NCI-H510A treated with DMSO at 0.1 percent for 48 hours (cell line): Measurements from ENCODE around the gene APOC4.
"Not testable (repeated sequence)": the region's sequence is repeated elsewhere in the genome, so short reads cannot be mapped to it uniquely, and the experiment has no call there.

Experiments
- DNase-seq: peaks from one replicate; lab custom pipeline; 2025; lab: John Stamatoyannopoulos, UW

The APOC4 gene

GRCh38 chr19:44914433-44915206 is 27.4 kb upstream of the APOC4 start, which contains the start of gene APOC1:
TSS of gene APOC1 (plus strand) at chr19:44914608. CDS start at chr19:44914892, 284 bp downstream.
- DNase-seq = peak; percentile 85

DNA sequence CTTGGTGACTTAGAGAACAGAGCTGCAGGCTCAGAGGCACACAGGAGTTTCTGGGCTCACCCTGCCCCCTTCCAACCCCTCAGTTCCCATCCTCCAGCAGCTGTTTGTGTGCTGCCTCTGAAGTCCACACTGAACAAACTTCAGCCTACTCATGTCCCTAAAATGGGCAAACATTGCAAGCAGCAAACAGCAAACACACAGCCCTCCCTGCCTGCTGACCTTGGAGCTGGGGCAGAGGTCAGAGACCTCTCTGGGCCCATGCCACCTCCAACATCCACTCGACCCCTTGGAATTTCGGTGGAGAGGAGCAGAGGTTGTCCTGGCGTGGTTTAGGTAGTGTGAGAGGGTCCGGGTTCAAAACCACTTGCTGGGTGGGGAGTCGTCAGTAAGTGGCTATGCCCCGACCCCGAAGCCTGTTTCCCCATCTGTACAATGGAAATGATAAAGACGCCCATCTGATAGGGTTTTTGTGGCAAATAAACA is 17.8 kb upstream of the APOC4 start:
- DNase-seq = no peak

DNA sequence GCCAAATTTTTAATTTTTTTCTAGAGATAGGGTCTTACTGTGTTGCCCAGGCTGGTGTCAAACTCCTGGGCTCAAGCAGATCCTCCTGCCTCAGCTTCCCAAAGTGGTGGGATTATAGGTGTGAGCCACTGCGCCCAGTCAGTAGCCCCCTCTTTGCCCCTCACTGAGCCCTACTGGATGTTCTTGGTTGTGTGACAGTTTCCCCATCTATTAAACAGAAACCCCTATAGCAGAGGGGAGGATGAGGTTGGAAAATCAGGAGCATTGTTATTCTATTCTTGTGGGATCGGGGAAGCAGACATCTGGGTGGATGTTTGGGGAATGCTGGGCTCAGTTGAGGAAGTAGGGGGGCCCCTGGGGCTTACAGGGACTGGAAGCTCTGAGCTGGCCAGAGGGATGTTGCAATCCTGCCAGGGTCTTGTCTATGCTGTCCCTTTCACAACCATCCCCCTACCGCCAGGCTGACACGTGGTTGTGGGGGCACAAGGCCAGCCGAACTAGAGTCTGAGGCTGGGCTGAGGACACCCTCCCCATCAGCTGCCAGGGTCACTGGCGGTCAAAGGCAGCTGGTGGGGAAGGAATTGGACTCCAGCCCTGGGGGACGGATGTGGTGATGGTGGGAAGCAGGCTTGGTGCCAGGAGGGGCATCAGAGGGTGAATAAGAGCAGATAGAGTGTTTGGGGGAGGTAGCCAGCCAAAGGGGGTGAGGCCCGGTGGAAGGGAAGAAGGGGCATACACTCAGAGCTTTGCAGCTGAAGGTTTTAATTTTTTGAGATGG is 16.7 kb upstream of the APOC4 start:
- DNase-seq = no peak

DNA sequence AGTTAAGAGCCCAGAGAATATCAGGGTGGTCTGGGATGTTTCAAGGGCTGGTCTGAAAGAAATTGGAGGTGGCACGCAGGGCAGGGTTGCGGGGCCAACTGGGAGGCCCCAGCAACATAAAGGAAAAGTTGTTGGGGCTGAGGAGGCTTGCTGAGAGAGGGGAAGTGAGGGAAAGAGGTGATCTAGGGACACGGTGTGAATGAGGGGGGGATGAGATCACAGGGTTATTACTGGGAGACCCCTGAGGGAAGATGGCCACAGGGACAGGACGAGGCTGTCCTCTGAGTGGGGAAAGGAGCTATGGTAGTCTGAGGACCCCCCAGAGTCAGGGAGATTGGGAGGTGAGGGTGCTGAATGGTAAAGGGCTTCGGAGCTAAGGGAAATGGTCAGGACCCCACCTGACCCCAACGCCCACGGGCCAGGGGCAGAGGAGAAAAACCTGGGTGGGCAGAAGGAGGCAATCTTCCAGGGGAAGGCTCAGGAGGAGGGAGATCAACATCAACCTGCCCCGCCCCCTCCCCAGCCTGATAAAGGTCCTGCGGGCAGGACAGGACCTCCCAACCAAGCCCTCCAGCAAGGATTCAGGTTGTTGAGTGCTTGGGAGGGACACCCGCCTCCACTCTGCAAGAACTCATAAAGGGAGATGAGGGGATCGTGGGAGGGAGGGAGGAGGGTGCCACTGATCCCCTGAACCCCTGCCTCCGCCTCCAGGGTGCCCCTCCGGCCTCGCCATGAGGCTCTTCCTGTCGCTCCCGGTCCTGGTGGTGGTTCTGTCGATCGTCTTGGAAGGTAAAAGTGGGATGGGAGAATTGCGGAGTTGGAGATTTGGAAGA is 15.6 kb upstream of the APOC4 start:
- DNase-seq = not testable (repeated sequence)

GRCh38 chr19:44927746-44928145 is 14.3 kb upstream of the APOC4 start:
- DNase-seq = no peak

DNA sequence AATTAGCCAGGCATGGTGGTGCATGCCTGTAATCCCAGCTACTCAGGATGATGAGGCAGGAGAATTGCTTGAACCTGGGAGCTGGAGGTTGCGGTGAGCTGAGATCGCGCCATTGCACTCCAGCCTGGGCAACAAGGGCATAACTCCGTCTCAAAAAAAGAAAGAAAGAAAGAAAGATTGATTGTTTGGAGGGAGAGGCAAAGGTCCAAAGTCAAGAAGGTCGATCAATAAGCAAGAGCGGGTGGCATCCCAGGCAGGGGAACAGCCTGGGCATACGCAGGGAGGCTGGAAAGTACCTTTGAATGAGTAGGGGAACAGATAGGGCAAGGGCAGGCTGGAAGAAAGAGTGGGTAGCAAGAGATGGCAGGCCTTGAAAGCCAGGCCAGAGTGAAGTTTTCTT is 11.9 kb upstream of the APOC4 start:
- no peak for DNase-seq

DNA sequence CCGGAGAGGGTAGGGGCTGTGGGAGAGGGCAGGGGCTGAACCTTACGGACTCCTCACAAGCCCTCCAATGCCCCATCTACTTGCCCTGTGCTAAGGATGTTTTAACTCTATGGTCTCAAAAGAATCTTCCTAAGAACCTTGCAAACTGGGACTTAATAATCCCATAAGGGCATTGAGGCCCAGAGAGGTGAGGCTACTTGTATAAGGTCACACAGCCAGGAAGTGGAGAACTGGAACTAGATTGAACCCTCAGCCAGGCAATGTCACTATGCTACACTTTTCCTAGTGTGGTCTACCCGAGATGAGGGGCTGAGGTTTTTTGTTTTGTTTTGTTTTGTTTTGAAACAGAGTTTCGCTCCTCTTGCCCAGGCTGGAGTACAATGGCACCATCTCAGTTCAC is 10.5 kb upstream of the APOC4 start:
- no peak for DNase-seq

DNA sequence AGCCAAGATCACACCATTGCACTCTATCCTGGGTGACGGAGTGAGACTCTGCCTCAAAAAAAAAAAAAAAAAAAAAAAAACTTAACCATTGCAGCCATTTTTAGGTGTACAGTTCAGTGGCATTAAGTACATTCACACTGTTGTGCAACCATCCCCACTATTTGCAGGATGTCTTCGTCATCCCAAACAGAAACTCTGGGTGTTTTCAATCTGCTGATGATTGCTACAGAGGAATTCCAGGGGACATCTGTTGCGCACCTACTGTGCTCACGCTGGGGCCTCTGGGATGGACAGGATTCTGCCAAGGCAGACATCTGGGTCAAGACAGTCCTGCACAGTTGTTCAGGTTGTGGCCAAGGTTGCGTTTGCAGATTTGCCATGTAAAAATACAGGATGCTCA is 2.4 kb upstream of the APOC4 start:
- no peak for DNase-seq

DNA sequence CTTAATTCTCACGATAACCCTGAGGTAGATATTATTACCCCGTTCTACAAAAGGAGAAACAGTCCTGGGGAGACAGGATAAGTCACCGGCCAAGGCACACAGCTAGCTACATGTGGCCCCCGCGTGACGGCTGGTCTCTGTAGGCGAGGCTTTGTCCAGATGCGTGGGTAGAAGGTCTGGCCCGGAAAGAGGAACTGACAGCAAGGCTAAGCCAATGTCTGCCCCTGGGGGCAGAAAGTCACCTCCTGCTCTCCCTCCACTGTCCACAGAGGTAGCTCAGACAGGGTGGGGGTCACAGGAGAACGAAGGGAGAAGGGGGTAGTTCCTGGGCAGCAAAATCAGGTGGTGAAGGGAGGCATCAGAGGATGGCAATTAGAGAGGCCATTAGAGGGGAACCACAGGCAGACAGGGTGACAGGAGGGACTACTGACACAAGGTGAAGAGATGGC is 1.8 kb downstream of the APOC4 start:
- DNase-seq = no peak

GRCh38 chr19:44947041-44947581 is 5.1 kb downstream of the APOC4 start:
- DNase-seq = no peak

DNA sequence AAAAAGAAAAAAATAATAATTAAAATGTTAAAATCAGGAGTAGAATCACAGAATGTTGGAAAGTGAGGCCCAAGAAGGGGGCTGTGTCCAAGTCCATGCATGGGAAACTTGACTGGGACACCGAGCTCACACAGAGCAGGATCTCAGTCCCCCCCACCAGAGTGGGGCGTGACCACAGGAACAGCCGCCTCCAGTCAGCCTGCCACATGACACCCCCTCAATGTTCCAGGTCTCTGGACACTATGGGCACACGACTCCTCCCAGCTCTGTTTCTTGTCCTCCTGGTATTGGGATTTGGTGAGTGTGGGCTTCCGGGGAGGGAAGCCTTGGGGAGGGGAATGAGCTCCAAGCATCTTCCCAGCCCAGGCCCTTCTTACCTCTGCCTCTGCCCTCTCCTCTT is 6.2 kb downstream of the APOC4 start:
- DNase-seq = no peak

DNA sequence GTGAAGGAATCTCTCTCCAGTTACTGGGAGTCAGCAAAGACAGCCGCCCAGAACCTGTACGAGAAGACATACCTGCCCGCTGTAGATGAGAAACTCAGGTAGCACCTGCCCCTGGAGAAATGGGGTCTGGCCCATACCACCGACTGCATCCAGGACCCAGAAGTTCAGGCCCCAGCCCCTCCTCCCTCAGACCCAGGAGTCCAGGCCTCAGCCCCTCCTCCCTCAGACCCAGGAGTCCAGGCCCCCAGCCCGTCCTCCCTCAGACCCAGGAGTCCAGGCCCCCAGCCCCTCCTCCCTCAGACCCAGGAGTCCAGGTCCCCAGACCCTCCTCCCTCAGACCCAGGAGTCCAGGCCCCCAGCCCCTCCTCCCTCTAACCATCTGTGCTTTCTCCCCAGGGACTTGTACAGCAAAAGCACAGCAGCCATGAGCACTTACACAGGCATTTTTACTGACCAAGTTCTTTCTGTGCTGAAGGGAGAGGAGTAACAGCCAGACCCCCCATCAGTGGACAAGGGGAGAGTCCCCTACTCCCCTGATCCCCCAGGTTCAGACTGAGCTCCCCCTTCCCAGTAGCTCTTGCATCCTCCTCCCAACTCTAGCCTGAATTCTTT is 6.8 kb downstream of the APOC4 start:
- no peak for DNase-seq

- DNase-seq = no peak
Observed at GRCh38 chr19:44949550-44949949, 7.5 kb downstream of the APOC4 start.

DNA sequence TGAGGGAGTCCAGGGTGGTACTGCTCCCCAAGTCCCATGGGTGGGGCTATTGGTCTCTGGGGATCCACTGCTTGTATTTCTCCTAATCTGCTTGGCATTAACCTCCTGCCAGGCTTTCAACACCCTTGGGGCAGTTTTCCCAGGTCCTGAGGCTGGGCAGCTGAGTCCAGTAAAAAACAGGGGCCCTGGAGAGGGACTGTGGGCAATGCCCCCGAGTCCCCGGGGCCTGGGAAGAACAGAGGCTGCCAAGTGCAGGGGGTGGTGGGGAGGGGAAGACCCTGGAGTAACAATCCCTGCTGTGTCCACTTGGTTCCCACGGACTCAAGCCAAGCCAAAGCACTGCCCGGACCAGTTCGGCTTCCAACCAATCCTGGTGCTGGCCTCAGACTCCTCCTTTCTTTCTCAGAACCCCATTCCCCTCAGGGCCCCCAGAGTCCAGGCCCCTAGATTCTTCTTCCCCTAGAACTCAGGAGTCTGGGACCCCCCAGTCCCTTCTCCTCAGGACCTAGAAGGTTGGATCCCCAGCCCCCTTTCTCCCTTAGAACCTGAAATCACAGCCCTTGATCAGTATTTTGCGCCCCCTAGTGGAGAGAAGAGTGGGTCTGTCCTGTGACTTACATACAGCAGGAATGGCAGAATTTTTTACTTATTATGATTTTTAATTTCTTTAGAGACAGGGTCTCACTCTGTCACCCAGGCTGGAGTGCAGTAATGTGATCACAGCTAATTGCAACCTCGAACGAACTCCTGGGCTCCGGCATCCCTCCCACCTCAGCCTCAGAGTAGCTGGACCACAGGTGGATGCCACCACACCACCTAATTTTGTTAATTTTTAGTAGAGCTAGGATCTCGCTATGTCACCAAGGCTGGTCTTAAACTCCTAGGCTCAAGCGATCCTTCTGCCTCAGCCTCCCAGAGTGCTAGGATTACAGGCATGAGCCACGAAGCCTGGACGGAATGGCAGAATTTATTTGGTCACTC is 9.4 kb downstream of the APOC4 start:
- peak; percentile 73 for DNase-seq

DNA sequence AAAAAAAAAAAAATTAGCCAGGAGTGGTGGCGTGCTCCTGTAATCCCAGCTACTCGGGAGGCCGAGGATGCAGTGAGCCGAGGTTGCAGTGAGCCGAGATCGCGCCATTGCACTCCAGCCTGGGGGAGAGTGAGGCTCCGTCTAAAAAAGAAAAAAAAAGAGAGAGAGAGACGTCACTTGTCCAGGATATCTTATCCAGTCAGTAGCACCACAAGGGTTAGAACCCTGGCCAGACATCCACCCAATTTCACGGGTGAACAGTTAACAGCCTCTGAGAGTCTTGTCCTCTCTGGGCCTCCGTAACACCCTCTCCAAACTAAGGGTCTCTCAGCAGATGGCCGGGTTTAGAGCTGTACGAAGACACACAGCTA is 12.2 kb downstream of the APOC4 start:
- DNase-seq = no peak

DNA sequence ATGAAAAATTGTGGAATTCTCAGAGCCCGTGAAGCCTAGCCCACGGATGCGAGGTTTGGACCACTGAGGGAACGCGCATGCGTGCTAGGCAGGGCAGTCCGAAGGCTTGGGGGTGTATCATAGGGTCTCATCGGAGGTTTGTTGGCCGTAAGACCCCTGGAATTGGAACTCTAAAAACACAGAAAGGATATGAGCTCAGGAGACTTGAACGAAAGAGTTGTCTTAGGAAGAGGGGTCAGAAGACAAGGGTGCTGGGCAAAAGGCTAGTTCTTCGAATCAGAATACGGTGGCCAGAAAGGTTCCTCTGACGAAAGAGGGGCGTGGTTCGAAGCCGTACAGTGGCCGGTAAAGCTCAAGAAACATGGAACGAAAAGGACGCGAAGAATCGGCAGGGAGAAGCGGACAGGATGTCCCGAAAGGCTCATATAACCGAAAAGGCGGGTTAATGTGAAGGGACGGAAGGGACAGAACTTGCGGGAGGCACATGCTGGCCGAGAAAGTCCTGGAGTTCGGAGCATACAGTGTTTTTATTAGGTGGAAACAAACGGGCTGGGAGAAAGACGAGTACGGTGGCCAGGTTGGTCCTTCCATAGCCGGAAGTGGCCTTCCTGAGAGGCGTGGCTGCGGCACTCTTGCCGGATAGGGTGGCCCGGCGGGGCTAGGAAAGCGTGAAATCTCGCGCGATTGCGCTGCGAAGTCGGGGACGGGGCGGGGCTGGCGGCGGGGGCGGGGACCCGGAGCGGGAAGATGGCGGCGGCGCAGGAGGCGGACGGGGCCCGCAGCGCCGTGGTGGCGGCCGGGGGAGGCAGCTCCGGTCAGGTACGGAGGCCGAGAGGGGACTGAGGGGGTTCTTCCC is 12.8 kb downstream of the APOC4 start, which contains the start of gene CLPTM1:
CLPTM1 (plus strand) TSS at position 732 of the 856 bp plus-strand sequence; CDS start at position 748, 16 bp downstream.
- DNase-seq = peak; percentile 97

DNA sequence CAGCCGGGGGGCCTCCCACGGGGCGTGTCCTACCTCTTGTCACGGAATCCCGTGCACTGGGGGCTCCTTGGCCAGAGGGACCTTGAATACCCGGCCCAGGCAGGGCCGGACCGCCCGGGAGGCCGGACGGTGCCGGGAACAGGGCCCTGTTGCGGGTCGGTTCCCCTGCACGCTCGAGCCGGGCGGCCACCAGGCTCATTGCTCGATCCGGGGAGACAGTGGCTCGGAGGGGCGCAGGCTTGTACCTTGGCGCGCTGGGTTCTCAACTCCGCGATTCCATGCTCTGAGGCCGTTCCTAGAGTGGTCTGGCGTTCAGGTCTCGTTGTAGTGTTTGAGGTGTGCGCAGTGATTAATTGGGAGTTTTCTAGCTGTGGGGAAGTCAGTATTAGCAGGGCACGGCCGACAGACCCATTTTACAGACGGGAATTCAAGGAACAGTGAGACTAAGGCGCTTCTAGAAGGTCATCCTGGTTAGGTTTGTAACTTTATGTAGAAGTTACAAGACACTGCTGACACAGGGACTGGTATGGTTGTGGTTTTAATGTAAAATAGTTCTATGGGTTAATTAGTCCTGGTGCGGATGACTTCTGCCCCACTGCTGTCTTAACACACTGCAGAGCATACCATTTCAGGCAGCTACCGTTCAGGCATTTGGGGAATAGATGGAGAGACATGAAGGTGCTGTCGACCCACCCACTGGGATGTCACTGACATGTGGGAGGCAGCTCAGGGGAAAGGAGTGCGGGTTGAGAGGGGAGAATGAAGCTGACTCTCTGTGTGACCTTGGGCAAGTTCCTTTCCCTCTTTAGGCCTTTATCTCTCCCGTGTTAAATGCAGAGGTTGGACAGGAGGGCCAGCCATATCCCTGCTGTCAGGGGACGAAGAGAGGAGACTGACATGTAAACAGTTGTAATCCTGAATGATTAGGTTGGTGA is 13.7 kb downstream of the APOC4 start:
- DNase-seq = no peak

DNA sequence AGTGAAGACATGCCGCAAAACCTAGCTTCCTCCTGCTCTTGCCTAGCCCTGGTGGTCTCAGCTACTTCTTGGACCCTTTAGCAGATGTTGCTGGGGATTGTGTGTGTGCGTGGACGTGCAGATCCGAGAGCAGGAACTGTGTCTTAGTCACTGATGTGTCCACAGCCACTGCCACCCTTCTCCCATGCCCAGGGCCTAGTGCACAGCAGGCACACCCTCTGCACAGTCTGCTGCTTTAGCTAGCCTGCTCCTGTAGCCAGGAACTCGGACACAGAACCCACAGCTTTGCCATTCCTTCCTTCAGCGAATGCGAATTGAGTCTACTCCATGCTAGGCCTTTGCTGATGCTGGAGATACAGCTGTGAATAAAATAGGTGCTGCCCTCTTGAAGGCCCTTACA is 15.5 kb downstream of the APOC4 start:
- no peak for DNase-seq
